ENCODE data around the gene PNP.

The PNP gene

GRCh38 chr14:20454516-20455354 lies 14.5 kb upstream of the PNP start, which contains the start of the genes APEX1 and OSGEP:
TSS of gene APEX1 (plus strand) at chr14:20455226. CDS start at chr14:20455646, 420 bp downstream.
TSS of gene OSGEP (minus strand) at chr14:20454812. CDS start at chr14:20454683, 129 bp downstream.
- H3K27ac ChIP-seq (ENCODE audit: low read depth in 2 of 2, low read length in 2 of 2): peak within 1 kb of the TSS; percentile 97 to 99
- peak within 1 kb of the TSS; percentile 87 to 99 for H3K9ac ChIP-seq (ENCODE audit: low read depth in 1 of 2, low read length in 2 of 2)
- no peaks in the 10 kb centered on the region for H3K27me3 ChIP-seq (ENCODE audit: control insufficient read depth in 2 of 2, insufficient read depth in 2 of 2, low read length in 2 of 2)
- no peaks in the 10 kb centered on the region for H3K9me3 ChIP-seq (ENCODE audit: control insufficient read depth in 2 of 2, low read length in 2 of 2)
- peaks cover 39 to 49% of the 10 kb centered on the region in 2 donors for H3K36me3 ChIP-seq (ENCODE audit: control insufficient read depth in 2 of 2, insufficient read depth in 2 of 2, low read length in 2 of 2)
- peaks cover 13 to 22% of the 10 kb centered on the region in 2 donors for H3K4me1 ChIP-seq (ENCODE audit: control insufficient read depth in 2 of 2, insufficient read depth in 2 of 2, low read length in 2 of 2)
- peak within 1 kb of the TSS; percentile 87 to 99 for H3K4me3 ChIP-seq (ENCODE audit: low read length in 2 of 2)

- Histone ChIP-seq H3K27me3 (ENCODE audit: control insufficient read depth in 2 of 2, insufficient read depth in 2 of 2, low read length in 2 of 2) (no peaks in the 10 kb centered on the region), H3K27ac (ENCODE audit: low read depth in 2 of 2, low read length in 2 of 2) (peak overlapping the region; percentile 97 to 99), H3K4me1 (ENCODE audit: control insufficient read depth in 2 of 2, insufficient read depth in 2 of 2, low read length in 2 of 2) (peaks cover 21 to 31% of the 10 kb centered on the region in 2 donors), H3K4me3 (ENCODE audit: low read length in 2 of 2) (peak overlapping the region; percentile 87 to 99), H3K36me3 (ENCODE audit: control insufficient read depth in 2 of 2, insufficient read depth in 2 of 2, low read length in 2 of 2) (peaks cover 34 to 47% of the 10 kb centered on the region in 2 donors), H3K9ac (ENCODE audit: low read depth in 1 of 2, low read length in 2 of 2) (peak overlapping the region; percentile 87 to 99), H3K9me3 (ENCODE audit: control insufficient read depth in 2 of 2, low read length in 2 of 2) (no peaks in the 10 kb centered on the region)
These were observed 13.6 kb upstream of the PNP start for GRCh38 chr14:20455355-20456300.

DNA sequence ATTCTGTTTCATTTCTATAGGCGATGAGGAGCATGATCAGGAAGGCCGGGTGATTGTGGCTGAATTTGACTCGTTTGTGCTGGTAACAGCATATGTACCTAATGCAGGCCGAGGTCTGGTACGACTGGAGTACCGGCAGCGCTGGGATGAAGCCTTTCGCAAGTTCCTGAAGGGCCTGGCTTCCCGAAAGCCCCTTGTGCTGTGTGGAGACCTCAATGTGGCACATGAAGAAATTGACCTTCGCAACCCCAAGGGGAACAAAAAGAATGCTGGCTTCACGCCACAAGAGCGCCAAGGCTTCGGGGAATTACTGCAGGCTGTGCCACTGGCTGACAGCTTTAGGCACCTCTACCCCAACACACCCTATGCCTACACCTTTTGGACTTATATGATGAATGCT lies 12.2 kb upstream of the PNP start:
- no peak overlapping the region for H3K4me3 ChIP-seq (ENCODE audit: low read length in 2 of 2)
- H3K9ac ChIP-seq (ENCODE audit: low read depth in 1 of 2, low read length in 2 of 2): no peak overlapping the region
- H3K4me1 ChIP-seq (ENCODE audit: control insufficient read depth in 2 of 2, insufficient read depth in 2 of 2, low read length in 2 of 2): peaks cover 24 to 32% of the 10 kb centered on the region in 2 donors
- H3K27ac ChIP-seq (ENCODE audit: low read depth in 2 of 2, low read length in 2 of 2): no peak overlapping the region
- H3K27me3 ChIP-seq (ENCODE audit: control insufficient read depth in 2 of 2, insufficient read depth in 2 of 2, low read length in 2 of 2): no peaks in the 10 kb centered on the region
- peaks cover 30 to 40% of the 10 kb centered on the region in 2 donors for H3K36me3 ChIP-seq (ENCODE audit: control insufficient read depth in 2 of 2, insufficient read depth in 2 of 2, low read length in 2 of 2)
- no peaks in the 10 kb centered on the region for H3K9me3 ChIP-seq (ENCODE audit: control insufficient read depth in 2 of 2, low read length in 2 of 2)

- Histone ChIP-seq H3K27me3 (ENCODE audit: control insufficient read depth in 2 of 2, insufficient read depth in 2 of 2, low read length in 2 of 2) (no peaks in the 10 kb centered on the region), H3K9me3 (ENCODE audit: control insufficient read depth in 2 of 2, low read length in 2 of 2) (no peaks in the 10 kb centered on the region), H3K4me1 (ENCODE audit: control insufficient read depth in 2 of 2, insufficient read depth in 2 of 2, low read length in 2 of 2) (peaks cover 27 to 35% of the 10 kb centered on the region in 2 donors), H3K4me3 (ENCODE audit: low read length in 2 of 2) (no peak overlapping the region), H3K27ac (ENCODE audit: low read depth in 2 of 2, low read length in 2 of 2) (no peak overlapping the region), H3K36me3 (ENCODE audit: control insufficient read depth in 2 of 2, insufficient read depth in 2 of 2, low read length in 2 of 2) (peaks cover 26 to 34% of the 10 kb centered on the region in 2 donors), H3K9ac (ENCODE audit: low read depth in 1 of 2, low read length in 2 of 2) (no peak overlapping the region)
These were observed 11.0 kb upstream of the PNP start for GRCh38 chr14:20458031-20458789.

- H3K36me3 ChIP-seq (ENCODE audit: control insufficient read depth in 2 of 2, insufficient read depth in 2 of 2, low read length in 2 of 2): peaks cover 26 to 34% of the 10 kb centered on the region in 2 donors
- H3K4me1 ChIP-seq (ENCODE audit: control insufficient read depth in 2 of 2, insufficient read depth in 2 of 2, low read length in 2 of 2): peaks cover 22 to 26% of the 10 kb centered on the region in 2 donors
- peak overlapping the region; percentile 84 to 91 for H3K4me3 ChIP-seq (ENCODE audit: low read length in 2 of 2)
- H3K27ac ChIP-seq (ENCODE audit: low read depth in 2 of 2, low read length in 2 of 2): peak overlapping the region; percentile 97 to 98
- H3K9me3 ChIP-seq (ENCODE audit: control insufficient read depth in 2 of 2, low read length in 2 of 2): no peaks in the 10 kb centered on the region
- H3K9ac ChIP-seq (ENCODE audit: low read depth in 1 of 2, low read length in 2 of 2): peak overlapping the region; percentile 76 to 94
- no peaks in the 10 kb centered on the region for H3K27me3 ChIP-seq (ENCODE audit: control insufficient read depth in 2 of 2, insufficient read depth in 2 of 2, low read length in 2 of 2)
These were observed 8.6 kb upstream of the PNP start for GRCh38 chr14:20460458-20461224.

DNA sequence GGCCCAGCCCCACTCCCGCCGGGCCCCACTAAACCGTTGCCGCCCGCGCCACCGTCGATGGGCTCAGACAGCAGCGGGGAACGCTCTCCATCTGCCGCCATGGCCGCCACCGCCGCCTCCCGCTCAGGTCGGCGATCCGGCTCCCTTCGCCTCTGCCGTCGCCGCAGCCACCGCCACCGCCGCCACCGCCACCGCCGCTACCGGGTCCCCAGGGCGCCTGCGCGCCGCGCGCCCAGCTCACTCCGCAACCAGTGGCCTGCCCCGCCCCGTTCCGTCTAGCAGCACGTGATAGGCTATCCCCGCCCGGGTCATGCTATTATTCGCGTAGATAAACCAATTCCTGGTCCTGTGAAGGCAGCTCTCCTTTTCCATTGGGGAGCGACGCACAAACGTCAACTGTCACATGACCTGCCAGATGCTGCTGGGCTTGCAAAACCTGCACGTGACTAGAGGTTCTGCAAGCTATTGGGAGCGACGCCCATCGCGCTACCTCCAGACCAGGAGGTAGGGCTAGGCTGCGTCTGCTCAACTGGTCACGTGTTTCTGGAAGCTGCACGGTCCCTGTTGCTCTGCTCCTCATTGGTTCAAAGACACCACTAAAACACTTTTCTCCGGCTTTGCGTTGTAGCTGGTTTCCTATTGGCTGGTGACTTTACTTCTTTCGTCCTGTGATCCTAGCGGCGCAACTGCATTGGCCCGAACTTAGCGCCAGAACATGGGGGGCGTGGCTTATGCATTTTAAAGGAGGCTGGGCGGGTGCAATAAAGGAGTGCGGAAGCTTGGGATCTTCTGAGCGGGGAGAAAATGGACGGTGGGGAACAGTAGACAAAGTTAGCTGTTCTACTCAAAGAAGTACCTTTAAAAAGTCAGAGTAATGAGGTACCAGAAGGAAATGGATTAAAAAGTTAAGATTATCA lies 7.7 kb upstream of the PNP start, which contains the start of gene PIP4P1:
TSS of gene PIP4P1 (minus strand) at position 210 of the 917 bp plus-strand sequence. CDS start at position 101, 109 bp downstream.
- no peaks in the 10 kb centered on the region for H3K27me3 ChIP-seq (ENCODE audit: control insufficient read depth in 2 of 2, insufficient read depth in 2 of 2, low read length in 2 of 2)
- peaks cover 15 to 18% of the 10 kb centered on the region in 2 donors for H3K4me1 ChIP-seq (ENCODE audit: control insufficient read depth in 2 of 2, insufficient read depth in 2 of 2, low read length in 2 of 2)
- H3K9ac ChIP-seq (ENCODE audit: low read depth in 1 of 2, low read length in 2 of 2): peak within 1 kb of the TSS; percentile 76 to 94
- H3K36me3 ChIP-seq (ENCODE audit: control insufficient read depth in 2 of 2, insufficient read depth in 2 of 2, low read length in 2 of 2): peaks cover 26 to 34% of the 10 kb centered on the region in 2 donors
- H3K27ac ChIP-seq (ENCODE audit: low read depth in 2 of 2, low read length in 2 of 2): peak within 1 kb of the TSS; percentile 97 to 98
- H3K4me3 ChIP-seq (ENCODE audit: low read length in 2 of 2): peak within 1 kb of the TSS; percentile 84 to 91
- H3K9me3 ChIP-seq (ENCODE audit: control insufficient read depth in 2 of 2, low read length in 2 of 2): no peaks in the 10 kb centered on the region

GRCh38 chr14:20468764-20469241 lies 403 bp upstream of the PNP start:
- Histone ChIP-seq H3K4me3 (ENCODE audit: low read length in 2 of 2) (peak overlapping the region; percentile 95), H3K9ac (ENCODE audit: low read depth in 1 of 2, low read length in 2 of 2) (peak overlapping the region; percentile 29 to 91), H3K27me3 (ENCODE audit: control insufficient read depth in 2 of 2, insufficient read depth in 2 of 2, low read length in 2 of 2) (no peaks in the 10 kb centered on the region), H3K36me3 (ENCODE audit: control insufficient read depth in 2 of 2, insufficient read depth in 2 of 2, low read length in 2 of 2) (peaks cover 12 to 15% of the 10 kb centered on the region in 2 donors), H3K4me1 (ENCODE audit: control insufficient read depth in 2 of 2, insufficient read depth in 2 of 2, low read length in 2 of 2) (peaks cover 7 to 16% of the 10 kb centered on the region in 2 donors), H3K27ac (ENCODE audit: low read depth in 2 of 2, low read length in 2 of 2) (peak overlapping the region; percentile 93 to 95), H3K9me3 (ENCODE audit: control insufficient read depth in 2 of 2, low read length in 2 of 2) (no peaks in the 10 kb centered on the region)

DNA sequence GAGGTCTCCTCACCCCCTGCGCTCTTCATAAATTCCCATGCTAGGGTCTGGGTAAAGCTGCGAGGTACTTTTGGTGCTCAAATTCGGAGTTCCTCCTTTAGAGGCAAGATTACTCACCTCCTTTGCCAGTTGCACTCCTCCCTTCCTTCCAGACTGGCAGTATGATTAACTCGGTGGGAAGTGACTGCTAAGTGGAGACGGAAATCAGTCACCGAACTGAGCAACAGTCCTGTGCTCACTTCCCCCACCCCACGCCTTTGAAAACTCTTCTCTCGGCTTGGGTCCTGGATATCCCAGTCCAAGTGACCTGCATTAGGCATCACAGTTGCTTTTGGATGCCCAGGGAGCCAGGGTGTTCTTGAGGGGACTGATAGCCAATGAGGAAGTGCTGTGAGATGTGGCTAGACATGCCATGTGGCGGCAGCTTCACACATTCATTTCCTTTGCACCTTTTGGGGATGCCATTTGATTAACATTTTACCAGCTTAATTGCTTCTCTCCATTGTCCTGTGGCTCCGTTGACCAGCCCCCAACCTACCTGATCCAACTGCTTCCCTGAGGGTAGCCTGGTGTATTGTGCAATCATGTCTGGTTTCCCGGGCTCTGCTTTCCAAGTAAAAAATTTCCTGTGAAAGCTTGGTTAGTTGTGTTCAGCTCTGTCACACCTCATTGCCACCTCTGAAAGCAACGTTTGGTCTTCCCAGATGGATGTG lies 840 bp downstream of the PNP start:
- H3K4me3 ChIP-seq (ENCODE audit: low read length in 2 of 2): peak overlapping the region; percentile 95
- peak overlapping the region; percentile 91 to 94 for H3K9ac ChIP-seq (ENCODE audit: low read depth in 1 of 2, low read length in 2 of 2)
- peaks cover 24 to 27% of the 10 kb centered on the region in 2 donors for H3K36me3 ChIP-seq (ENCODE audit: control insufficient read depth in 2 of 2, insufficient read depth in 2 of 2, low read length in 2 of 2)
- peaks cover 7 to 16% of the 10 kb centered on the region in 2 donors for H3K4me1 ChIP-seq (ENCODE audit: control insufficient read depth in 2 of 2, insufficient read depth in 2 of 2, low read length in 2 of 2)
- H3K27ac ChIP-seq (ENCODE audit: low read depth in 2 of 2, low read length in 2 of 2): peak overlapping the region; percentile 93 to 95
- H3K9me3 ChIP-seq (ENCODE audit: control insufficient read depth in 2 of 2, low read length in 2 of 2): no peaks in the 10 kb centered on the region
- H3K27me3 ChIP-seq (ENCODE audit: control insufficient read depth in 2 of 2, insufficient read depth in 2 of 2, low read length in 2 of 2): no peaks in the 10 kb centered on the region
